Hematopoietic multipotent progenitor cell treated with erythropoietin and hydrocortisone succinate and interleukin-3 and kit ligand, for 15 days (in vitro differentiated cells): ENCODE measurements around the gene CELF4.

Experiments used
- DNase-seq: peaks from one replicate; pipeline ENCODE4 v3.0.0-alpha.2; 2015; ENCODE audit warnings: low spot score

Gene CELF4

GRCh38 chr18:37438417-37439180, 127.0 kb downstream of the CELF4 start:
- DNase-seq, result no peak

DNA sequence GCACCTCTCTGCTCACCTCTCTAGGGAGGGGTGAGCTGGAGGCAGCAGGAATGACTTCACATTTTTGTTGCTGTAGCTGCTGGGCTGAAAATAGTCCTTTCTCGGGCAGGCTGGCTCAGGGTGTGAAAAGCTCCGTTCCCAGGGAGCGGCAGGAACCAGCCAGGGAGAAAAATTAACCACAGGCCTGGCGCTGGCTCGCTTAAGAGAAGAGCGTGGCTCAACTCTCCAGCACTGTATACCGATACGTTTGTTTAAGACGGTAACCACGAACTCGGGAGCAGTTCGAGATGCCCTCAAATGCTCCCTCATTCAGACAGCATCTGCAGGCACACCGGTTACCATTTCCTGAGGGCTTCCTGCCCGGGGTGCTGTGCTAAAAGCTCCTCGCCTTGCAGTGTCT, 129.6 kb downstream of the CELF4 start:
- DNase-seq, result no peak

DNA sequence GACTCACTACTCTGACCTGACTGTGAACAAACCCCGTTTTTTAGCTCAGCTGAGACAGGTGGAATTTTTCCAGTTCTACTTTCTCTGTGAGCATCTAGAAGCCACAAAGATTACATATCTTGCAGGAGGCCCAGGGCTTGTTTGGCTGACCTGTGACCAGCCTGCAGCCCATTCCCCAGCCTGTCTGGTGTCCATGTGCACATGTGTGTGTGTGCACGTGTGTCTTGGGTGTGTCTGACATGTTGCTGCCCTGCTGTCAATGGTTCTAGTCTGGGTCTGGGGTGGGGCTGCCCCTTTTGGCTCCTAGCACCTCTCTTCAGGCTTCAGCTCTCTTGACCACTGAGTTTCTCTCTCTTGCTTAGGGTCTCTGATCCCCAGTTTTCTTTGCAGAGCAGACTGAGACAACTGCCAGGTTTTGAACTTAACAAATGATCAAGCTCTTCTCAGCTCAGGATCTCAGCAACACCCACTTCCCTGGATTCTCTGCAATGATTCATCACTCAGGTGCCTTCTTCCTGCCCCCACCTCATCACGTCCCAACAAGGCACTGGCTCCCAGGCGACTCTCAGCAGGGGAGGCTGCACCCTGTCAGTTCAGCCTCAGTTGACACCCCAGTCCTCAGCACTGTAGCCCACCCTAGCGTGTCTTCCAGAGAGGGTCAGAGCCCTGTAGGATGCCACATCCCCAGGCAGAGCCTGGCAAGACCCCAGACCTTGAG, 130.3 kb downstream of the CELF4 start:
- no peak for DNase-seq

- DNase-seq, result no peak
These were observed 131.3 kb downstream of the CELF4 start for GRCh38 chr18:37434161-37434860.

- DNase-seq, result no peak
These were observed 133.0 kb downstream of the CELF4 start for GRCh38 chr18:37432436-37433195.

- no peak for DNase-seq
These were observed 135.1 kb downstream of the CELF4 start for GRCh38 chr18:37430357-37431076.

DNA sequence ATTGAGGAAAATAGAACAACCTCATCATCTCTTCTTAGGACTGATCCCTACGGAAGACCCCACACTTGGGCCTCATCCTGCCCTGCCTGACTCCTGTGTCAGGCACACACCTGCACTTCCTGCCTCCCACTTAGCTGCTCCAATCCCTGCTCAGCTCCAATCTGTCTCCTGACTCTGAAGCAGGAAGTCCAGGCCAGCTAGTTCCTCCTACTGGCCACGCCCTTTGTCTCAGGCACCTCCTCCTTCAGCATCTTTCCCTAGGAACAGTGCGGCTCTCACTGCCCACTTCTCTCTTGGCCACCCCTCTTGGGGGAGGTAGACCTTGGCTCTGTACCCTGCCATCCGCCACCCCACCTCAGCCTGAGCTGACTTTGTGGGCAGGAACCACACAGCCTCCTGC, 135.8 kb downstream of the CELF4 start:
- no peak for DNase-seq

DNA sequence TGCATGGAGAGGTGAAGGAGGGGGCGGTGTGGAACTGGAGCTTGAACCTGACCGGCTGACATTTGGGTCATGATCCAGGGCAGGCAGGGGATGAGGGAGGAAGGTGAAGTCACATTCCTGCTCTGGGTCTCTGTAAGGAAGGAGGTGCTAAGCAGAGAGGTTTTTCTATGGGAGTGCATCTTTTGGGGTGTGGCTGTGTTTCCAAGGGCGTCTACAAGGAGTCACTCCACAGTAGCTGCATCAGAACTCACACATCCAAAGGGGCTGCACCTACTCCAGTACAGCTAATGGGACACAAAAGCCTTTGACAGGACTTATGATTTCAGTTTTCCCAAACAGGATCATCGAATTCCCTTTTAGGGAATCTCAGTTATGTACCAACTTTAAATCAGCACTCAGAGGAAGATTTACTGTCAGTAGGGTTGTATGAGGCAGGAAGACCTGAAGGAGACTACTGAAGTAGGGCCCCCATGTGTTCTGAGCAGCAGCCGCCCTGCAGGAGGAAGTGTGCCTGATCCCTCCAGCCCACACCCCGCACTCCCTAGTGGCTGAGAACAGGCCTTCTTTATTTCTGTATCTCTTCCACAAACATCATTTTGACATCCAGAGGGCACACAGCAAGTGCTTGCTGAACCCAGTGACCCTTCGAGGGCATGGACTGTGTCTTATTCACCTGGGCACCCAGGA, 137.2 kb downstream of the CELF4 start:
- DNase-seq, result no peak

GRCh38 chr18:37426586-37426985, 139.0 kb downstream of the CELF4 start:
- no peak for DNase-seq

- no peak for DNase-seq
These were observed 140.4 kb downstream of the CELF4 start for GRCh38 chr18:37425222-37425621.

DNA sequence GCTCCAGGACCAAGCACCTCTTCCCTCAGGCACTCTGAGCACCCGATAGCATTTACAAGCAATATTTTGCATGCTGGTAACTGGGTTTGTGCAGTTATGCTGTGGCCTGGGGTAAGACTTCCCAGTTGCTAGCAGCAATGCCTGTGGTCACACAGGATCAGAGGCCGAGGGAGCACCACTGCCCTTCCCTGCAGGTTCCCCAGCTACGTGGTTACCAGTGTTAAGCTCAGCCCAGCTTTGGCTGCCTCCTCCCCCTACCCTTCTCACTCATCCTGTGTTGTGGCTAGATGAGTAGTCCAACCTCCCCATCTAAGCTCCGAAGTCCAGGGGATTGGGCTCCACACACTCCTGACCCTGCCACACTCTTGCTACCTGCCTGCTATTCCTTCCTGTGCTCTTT, 141.1 kb downstream of the CELF4 start:
- no peak for DNase-seq

- DNase-seq, result no peak
These were observed 143.0 kb downstream of the CELF4 start for GRCh38 chr18:37422596-37422995.

- DNase-seq, result no peak
These were observed 143.5 kb downstream of the CELF4 start for GRCh38 chr18:37422116-37422515.

- DNase-seq, result no peak
These were observed 144.1 kb downstream of the CELF4 start for GRCh38 chr18:37421341-37422077.

GRCh38 chr18:37420315-37420880, 145.2 kb downstream of the CELF4 start:
- no peak for DNase-seq

GRCh38 chr18:37419866-37420265, 145.7 kb downstream of the CELF4 start:
- DNase-seq, result no peak

GRCh38 chr18:37419315-37419714, 146.3 kb downstream of the CELF4 start:
- DNase-seq, result no peak

- no peak for DNase-seq
These were observed 150.8 kb downstream of the CELF4 start for GRCh38 chr18:37414816-37415215.

DNA sequence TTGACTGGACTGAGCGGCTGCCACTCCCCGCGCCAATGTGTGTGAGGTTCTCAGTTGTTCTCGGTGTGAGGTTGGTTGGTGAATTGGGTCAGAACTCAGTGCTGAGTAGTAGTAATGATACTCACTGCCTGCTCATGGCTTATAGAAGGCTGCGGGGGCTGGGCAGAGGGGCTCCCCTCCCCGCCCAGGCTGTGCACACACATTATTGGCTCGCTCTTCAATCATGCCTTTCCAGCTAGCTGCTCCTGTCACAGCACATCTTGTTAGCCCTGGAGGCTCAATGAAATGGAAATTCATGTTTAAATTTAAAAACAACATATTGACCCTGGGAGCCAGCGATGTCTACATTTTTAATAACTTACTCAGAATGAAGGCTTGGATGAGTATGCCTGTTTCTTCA, 152.8 kb downstream of the CELF4 start:
- DNase-seq, result no peak

DNA sequence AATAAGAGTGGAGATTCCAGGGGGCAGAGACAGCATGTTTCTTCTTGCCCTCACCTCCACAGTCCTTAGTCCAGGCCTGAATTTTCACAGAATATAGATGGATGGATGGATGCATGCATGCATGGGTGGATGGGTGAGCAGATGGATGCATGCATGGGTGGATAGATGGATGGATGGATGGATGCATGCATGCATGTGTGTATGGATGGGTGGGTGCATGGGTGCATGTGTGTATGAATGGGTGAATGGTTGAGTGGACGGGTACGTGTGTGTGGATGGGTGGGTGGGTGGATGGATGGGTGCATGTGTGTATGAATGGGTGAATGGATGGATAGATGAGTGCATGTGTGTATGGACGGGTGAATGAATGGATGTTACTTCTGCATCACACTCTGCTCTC, 153.3 kb downstream of the CELF4 start:
- no peak for DNase-seq
